CD14-positive monocyte (primary cell): ENCODE data around the gene ZSCAN12. TPM values are rescaled to one million over a fixed set of nuclear protein-coding genes. Genes with fewer than 3 reads are reported as not detected.

ENCODE experiments used
- DNase-seq, 3 donors: peaks; one replicate each; pipeline ENCODE4 v3.0.0-alpha.2; 2011 to 2022
- H2AFZ ChIP-seq: 2 replicates; pipeline ENCODE4 v1.6.0; 2012; ENCODE audit warnings: mild to moderate bottlenecking, low read depth, low read length, inconsistent platforms; ENCODE audit not compliant: insufficient read depth, poor library complexity, severe bottlenecking
- H3K27ac ChIP-seq, 2 donors: 1 replicate in 1 of 2; 2 replicates in 1 of 2; pipeline ENCODE4 v1.5.1; 2012 to 2013; ENCODE audit warnings: low read length in 2 of 2, control low read depth in 1 of 2, inconsistent platforms in 1 of 2, low read depth in 1 of 2, mild to moderate bottlenecking in 1 of 2
- H3K27me3 ChIP-seq, 2 donors: one replicate each; pipeline versions ENCODE4 v1.6.0 to v1.6.1; 2011 to 2013; ENCODE audit warnings: low read length in 2 of 2; ENCODE audit not compliant: control insufficient read depth in 2 of 2, insufficient read depth in 2 of 2
- H3K36me3 ChIP-seq, 2 donors: replicated peaks in 1 of 2; 1 replicate in 1 of 2; 2 replicates in 1 of 2; pipeline versions ENCODE4 v1.5.1 to v1.6.1; 2012 to 2013; ENCODE audit warnings: low read length in 2 of 2, control low read depth in 1 of 2, inconsistent platforms in 1 of 2, mild to moderate bottlenecking in 1 of 2; ENCODE audit not compliant: insufficient read depth in 2 of 2, control insufficient read depth in 1 of 2
- H3K4me1 ChIP-seq, 2 donors: 1 replicate in 1 of 2; 2 replicates in 1 of 2; pipeline versions ENCODE4 v1.5.1 to v1.6.1; 2012 to 2013; ENCODE audit warnings: low read length in 2 of 2, control low read depth in 1 of 2, inconsistent platforms in 1 of 2, mild to moderate bottlenecking in 1 of 2, moderate library complexity in 1 of 2; ENCODE audit not compliant: insufficient read depth in 2 of 2, control insufficient read depth in 1 of 2
- H3K4me2 ChIP-seq: replicated peaks from 2 replicates; pipeline ENCODE3; 2012; ENCODE audit warnings: low read length, moderate library complexity, mild to moderate bottlenecking; ENCODE audit not compliant: poor library complexity, severe bottlenecking; ENCODE audit errors: extremely low read depth
- H3K4me3 ChIP-seq, 3 experiments: fragments of 200-600 bp in 1 of 3; sonication (generic) in 1 of 3; replicated peaks in 1 of 3; 1 replicate in 2 of 3; 2 replicates in 1 of 3; pipeline ENCODE4 v1.5.1; 2011 to 2013; ENCODE audit warnings: low read length in 3 of 3, mild to moderate bottlenecking in 3 of 3, control low read depth in 2 of 3, low read depth in 2 of 3, inconsistent platforms in 1 of 3, moderate library complexity in 1 of 3
- H3K79me2 ChIP-seq: 2 replicates; pipeline ENCODE4 v1.6.0; 2012; ENCODE audit warnings: mild to moderate bottlenecking, control low read depth, inconsistent platforms, low read length, moderate library complexity; ENCODE audit not compliant: insufficient read depth
- H3K9ac ChIP-seq: 2 replicates; pipeline ENCODE4 v1.6.0; 2017; ENCODE audit warnings: low read length, mild to moderate bottlenecking; ENCODE audit not compliant: insufficient read depth, poor library complexity, severe bottlenecking
- H3K9me3 ChIP-seq, 2 donors: replicated peaks in 1 of 2; 1 replicate in 1 of 2; 2 replicates in 1 of 2; pipeline versions ENCODE4 v1.5.1 to v1.6.1; 2012 to 2013; ENCODE audit warnings: low read length in 2 of 2, control low read depth in 1 of 2; ENCODE audit not compliant: control insufficient read depth in 1 of 2, insufficient read depth in 1 of 2
- H4K20me1 ChIP-seq: 2 replicates; pipeline ENCODE4 v1.6.0; 2012; ENCODE audit warnings: mild to moderate bottlenecking, low read length, control low read depth, moderate library complexity; ENCODE audit not compliant: insufficient read depth
- H3K27ac Mint-ChIP-seq, 7 donors: one replicate each; pipeline ENCODE4 v1.8.0; 2020; ENCODE audit warnings: mild to moderate bottlenecking in 7 of 7, mixed read lengths in 7 of 7, moderate library complexity in 6 of 7, inconsistent platforms in 2 of 7
- H3K27me3 Mint-ChIP-seq, 3 donors: one replicate each; pipeline ENCODE4 v1.8.0; 2021 to 2022; ENCODE audit warnings: low read depth in 3 of 3, mild to moderate bottlenecking in 3 of 3, mixed read lengths in 3 of 3, moderate library complexity in 3 of 3, inconsistent platforms in 1 of 3
- H3K36me3 Mint-ChIP-seq, 2 donors: one replicate each; pipeline ENCODE4 v1.8.0; 2020; ENCODE audit warnings: mixed read lengths in 2 of 2, inconsistent platforms in 1 of 2, mild to moderate bottlenecking in 1 of 2
- H3K4me1 Mint-ChIP-seq: one replicate; pipeline ENCODE4 v1.8.0; 2020; ENCODE audit warnings: mild to moderate bottlenecking, mixed read lengths
- H3K4me3 Mint-ChIP-seq, 2 donors: one replicate each; pipeline ENCODE4 v1.8.0; 2020; ENCODE audit warnings: mild to moderate bottlenecking in 2 of 2, mixed read lengths in 2 of 2, moderate library complexity in 1 of 2
- H3K9me3 Mint-ChIP-seq, 7 donors: one replicate each; pipeline ENCODE4 v1.8.0; 2020 to 2022; ENCODE audit warnings: mixed read lengths in 7 of 7, mild to moderate bottlenecking in 6 of 7, moderate library complexity in 6 of 7, inconsistent platforms in 2 of 7
- WGBS: methylation state at CpG from one replicate; pipeline ENCODE4 v1.1.5; 2013; ENCODE audit warnings: missing lambda C conversion rate; ENCODE audit not compliant: insufficient coverage; 5-methylcytosine and 5-hydroxymethylcytosine counted together
- intact Hi-C, 2 donors: fragments of 100-400 bp; cut with micrococcal nuclease; formaldehyde crosslinking; loops; one replicate each; pipeline versions ENCODE4 v1.15.0 to v1.15.1; 2023
- polyA plus RNA-seq, 3 donors: library from polyadenylated mRNA; depleted of rRNA in 1 of 3; unstranded in 2 of 3; stranded (reverse) in 1 of 3; fragments of 300-500 nt in 2 of 3; fragments of >200 nt in 1 of 3; fragmentation: Illumina TruSeq in 2 of 3; gene quantifications; 1 replicate in 2 of 3; 2 replicates in 1 of 3; pipeline ENCODE4 v1.2.3, GENCODE V29; 2012 to 2021
- TF ChIP-seq, protein P1 (sequence below): fragments of 200-600 bp; IDR thresholded peaks from one replicate; pipeline ENCODE4 v1.8.0; 2022; ENCODE audit warnings: antibody characterized with exemption, mild to moderate bottlenecking

Gene ZSCAN12
- polyA plus RNA-seq, 3 donors, result 0.50 to 0.79 (median 0.73) TPM

DNA sequence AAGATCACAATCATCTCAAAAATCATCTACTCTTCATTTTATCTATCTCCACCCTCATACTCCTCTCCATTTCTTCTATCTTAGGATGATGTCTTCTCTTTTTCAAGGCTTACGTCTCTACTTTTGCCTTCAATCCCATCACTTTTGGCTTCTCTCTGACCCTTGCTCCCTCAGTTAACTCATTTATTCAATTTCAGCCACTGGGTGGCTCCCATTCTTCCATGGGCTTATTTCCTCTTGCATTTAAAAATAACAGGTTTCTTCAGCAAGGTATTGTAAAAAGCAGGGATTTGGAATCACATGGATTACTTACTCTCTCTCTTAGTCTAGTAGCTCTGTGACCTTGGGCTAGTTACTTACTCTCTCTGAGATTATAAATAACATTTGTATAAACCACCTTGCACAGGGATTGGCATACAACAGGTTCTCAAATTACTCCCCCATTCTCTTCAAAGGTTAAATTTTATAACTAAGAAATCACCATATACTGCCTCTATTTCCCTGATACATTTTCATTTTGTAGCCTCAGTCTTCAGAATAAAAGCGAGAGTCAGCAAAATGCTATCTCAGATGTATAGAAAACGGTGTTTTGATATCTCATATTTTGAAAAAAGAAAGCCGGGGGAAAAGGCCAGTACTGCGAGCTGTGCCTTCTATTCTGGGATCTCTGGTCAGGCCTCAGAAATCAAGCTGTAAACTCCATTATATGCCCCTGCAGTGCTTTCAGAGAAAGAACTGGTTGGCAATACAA, 5.5 kb downstream of the ZSCAN12 start:
- H3K27ac ChIP-seq, result no peak overlapping the region
- TF ChIP-seq, protein P1, sequence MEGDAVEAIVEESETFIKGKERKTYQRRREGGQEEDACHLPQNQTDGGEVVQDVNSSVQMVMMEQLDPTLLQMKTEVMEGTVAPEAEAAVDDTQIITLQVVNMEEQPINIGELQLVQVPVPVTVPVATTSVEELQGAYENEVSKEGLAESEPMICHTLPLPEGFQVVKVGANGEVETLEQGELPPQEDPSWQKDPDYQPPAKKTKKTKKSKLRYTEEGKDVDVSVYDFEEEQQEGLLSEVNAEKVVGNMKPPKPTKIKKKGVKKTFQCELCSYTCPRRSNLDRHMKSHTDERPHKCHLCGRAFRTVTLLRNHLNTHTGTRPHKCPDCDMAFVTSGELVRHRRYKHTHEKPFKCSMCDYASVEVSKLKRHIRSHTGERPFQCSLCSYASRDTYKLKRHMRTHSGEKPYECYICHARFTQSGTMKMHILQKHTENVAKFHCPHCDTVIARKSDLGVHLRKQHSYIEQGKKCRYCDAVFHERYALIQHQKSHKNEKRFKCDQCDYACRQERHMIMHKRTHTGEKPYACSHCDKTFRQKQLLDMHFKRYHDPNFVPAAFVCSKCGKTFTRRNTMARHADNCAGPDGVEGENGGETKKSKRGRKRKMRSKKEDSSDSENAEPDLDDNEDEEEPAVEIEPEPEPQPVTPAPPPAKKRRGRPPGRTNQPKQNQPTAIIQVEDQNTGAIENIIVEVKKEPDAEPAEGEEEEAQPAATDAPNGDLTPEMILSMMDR, result no peak
- Mint-ChIP-seq H3K27ac (no peak overlapping the region), H3K27me3 (peaks cover 0 to 2% (median 0%) of the 10 kb centered on the region in 3 donors), H3K36me3 (peaks cover 53 to 59% of the 10 kb centered on the region in 2 donors), H3K4me1 (peaks cover 21% of the 10 kb centered on the region), H3K9me3 (no peaks in the 10 kb centered on the region), H3K4me3 (no peak overlapping the region)
- H3K9me3 ChIP-seq, result no peaks in the 10 kb centered on the region
- H3K27me3 ChIP-seq, result no peaks in the 10 kb centered on the region
- no peak overlapping the region for H3K4me3 ChIP-seq
- intact Hi-C loops, result no loop called here
- H3K4me1 ChIP-seq, result peaks cover 6 to 12% of the 10 kb centered on the region in 2 donors
- H2AFZ ChIP-seq, result no peak overlapping the region
- no peaks in the 10 kb centered on the region for H4K20me1 ChIP-seq
- no peak overlapping the region for H3K4me2 ChIP-seq
- H3K36me3 ChIP-seq, result peaks cover 39 to 63% of the 10 kb centered on the region in 2 donors
- peaks cover 7% of the 10 kb centered on the region for H3K79me2 ChIP-seq
- H3K9ac ChIP-seq, result no peak overlapping the region
- no peak for DNase-seq
- whole genome bisulfite sequencing, result 88% methylated on average over 5 of the region's 5 CpGs

DNA sequence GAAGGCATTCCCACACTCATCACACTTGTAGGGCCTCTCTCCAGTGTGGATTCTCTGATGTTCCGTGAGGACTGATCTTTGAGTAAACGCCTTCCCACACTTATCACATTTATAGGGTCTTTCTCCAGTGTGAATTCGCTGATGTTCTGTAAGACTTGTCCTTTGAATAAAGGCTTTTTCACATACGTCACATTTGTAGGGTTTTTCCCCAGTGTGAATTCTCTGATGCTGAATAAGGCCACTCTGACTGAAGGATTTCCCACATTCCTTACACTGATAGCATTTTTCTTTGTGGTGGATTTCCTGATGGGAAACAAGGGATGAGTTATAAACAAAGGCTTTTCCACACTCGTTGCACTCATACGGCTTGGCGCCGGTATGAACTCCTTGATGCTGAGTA, 8.9 kb downstream of the ZSCAN12 start:
- Histone ChIP-seq H3K9ac (no peak overlapping the region), H4K20me1 (no peaks in the 10 kb centered on the region), H2AFZ (no peak overlapping the region), H3K4me2 (no peak overlapping the region), H3K36me3 (peaks cover 43 to 67% of the 10 kb centered on the region in 2 donors), H3K79me2 (no peaks in the 10 kb centered on the region), H3K27ac (no peak overlapping the region), H3K9me3 (no peaks in the 10 kb centered on the region), H3K4me1 (no peaks in the 10 kb centered on the region), H3K27me3 (no peaks in the 10 kb centered on the region), H3K4me3 (no peak overlapping the region)
- Mint-ChIP-seq H3K27ac (no peak overlapping the region), H3K27me3 (no peaks in the 10 kb centered on the region), H3K9me3 (no peaks in the 10 kb centered on the region), H3K4me1 (no peaks in the 10 kb centered on the region), H3K4me3 (no peak overlapping the region), H3K36me3 (peaks cover 46 to 50% of the 10 kb centered on the region in 2 donors)
- TF ChIP-seq, protein P1, result no peak
- intact Hi-C loops, result no loop called here
- DNase-seq, result no peak
- 98% methylated on average over 4 of the region's 8 CpGs for WGBS
